ENCODE data around the gene AHRR. TPM values are rescaled to one million over a fixed set of nuclear protein-coding genes. Genes with fewer than 3 reads are reported as not detected.

Gene AHRR
- total RNA-seq, 2 experiments from 2014 or later = 20.1 to 20.7 TPM

- ChIA-PET CTCF (no interaction called here), POLR2A (interaction anchor here (0.7 kb wide), 1 partner anchor 73 kb away, joined by 11 read pairs; no protein-coding TSS in a partner anchor)
Measured at GRCh38 chr5:441996-442334, 120.5 kb downstream of the AHRR start.

GRCh38 chr5:442335-443238 lies 121.1 kb downstream of the AHRR start, which contains the start of gene EXOC3:
Gene EXOC3, plus strand, starts transcription at chr5:443176. Its CDS starts 3,030 bp downstream, at chr5:446206.
- CTCF ChIA-PET = interaction anchor here (0.6 to 1.0 kb wide), 2 partner anchors 11 to 125 kb away, joined by 3 read pairs; no protein-coding TSS in a partner anchor
- POLR2A ChIA-PET = no interaction called here

- ChIA-PET POLR2A (interaction anchor here (0.7 kb wide), 1 partner anchor 161 kb away, joined by 4 read pairs; no protein-coding TSS in a partner anchor), CTCF (interaction anchor here (0.6 to 1.0 kb wide), 2 partner anchors 12 to 126 kb away, joined by 3 read pairs; no protein-coding TSS in a partner anchor)
Measured at GRCh38 chr5:443239-444151, 122.0 kb downstream of the AHRR start.

- POLR2A ChIA-PET = no interaction called here
Measured at GRCh38 chr5:444226-444625, 122.7 kb downstream of the AHRR start.

GRCh38 chr5:445591-445990 lies 124.1 kb downstream of the AHRR start:
- CTCF ChIA-PET = interaction anchor here (0.6 to 1.8 kb wide), 6 partner anchors 13 to 128 kb away, joined by 3 to 5 read pairs (median 3); no protein-coding TSS in a partner anchor

More at GRCh38 chr5:444226-444625, 122.7 kb downstream of the AHRR start:
- CTCF ChIA-PET = no interaction called here

GRCh38 chr5:446066-446882 lies 124.8 kb downstream of the AHRR start:
- CTCF ChIA-PET = interaction anchor here (0.6 to 2.5 kb wide), 13 partner anchors 10 to 172 kb away, joined by 3 to 11 read pairs (median 4); no protein-coding TSS in a partner anchor
- POLR2A ChIA-PET = interaction anchor here (0.7 to 1.2 kb wide), 3 partner anchors 10 to 27 kb away, joined by 3 to 4 read pairs (median 3); no protein-coding TSS in a partner anchor

More at GRCh38 chr5:445591-445990, 124.1 kb downstream of the AHRR start:
- POLR2A ChIA-PET = interaction anchor here (1.2 kb wide), 1 partner anchor 26 kb away, joined by 4 read pairs; no protein-coding TSS in a partner anchor

GRCh38 chr5:446883-447263 lies 125.4 kb downstream of the AHRR start:
- ChIA-PET CTCF (interaction anchor here (0.8 to 2.5 kb wide), 11 partner anchors 10 to 171 kb away, joined by 3 to 11 read pairs (median 5); no protein-coding TSS in a partner anchor), POLR2A (interaction anchor here (0.7 to 1.2 kb wide), 3 partner anchors 9 to 26 kb away, joined by 3 to 4 read pairs (median 3); no protein-coding TSS in a partner anchor)

GRCh38 chr5:447501-447900 lies 126.0 kb downstream of the AHRR start:
- POLR2A ChIA-PET = no interaction called here
- CTCF ChIA-PET = interaction anchor here (1.0 to 2.5 kb wide), 8 partner anchors 9 to 131 kb away, joined by 3 to 11 read pairs (median 6); no protein-coding TSS in a partner anchor

- CTCF ChIA-PET = interaction anchor here (1.6 to 2.5 kb wide), 2 partner anchors 20 to 131 kb away, joined by 5 to 11 read pairs; no protein-coding TSS in a partner anchor
- POLR2A ChIA-PET = interaction anchor here (0.9 kb wide), 1 partner anchor 23 kb away, joined by 3 read pairs; no protein-coding TSS in a partner anchor
Measured at GRCh38 chr5:448061-448765, 126.7 kb downstream of the AHRR start.

GRCh38 chr5:448766-449090 lies 127.2 kb downstream of the AHRR start:
- POLR2A ChIA-PET = interaction anchor here (0.9 kb wide), 1 partner anchor 23 kb away, joined by 3 read pairs; no protein-coding TSS in a partner anchor

GRCh38 chr5:449151-449550 lies 127.6 kb downstream of the AHRR start:
- CTCF ChIA-PET = no interaction called here

More at GRCh38 chr5:448766-449090, 127.2 kb downstream of the AHRR start:
- CTCF ChIA-PET = no interaction called here

GRCh38 chr5:451587-452458 lies 130.3 kb downstream of the AHRR start:
- POLR2A ChIA-PET = no interaction called here
- CTCF ChIA-PET = no interaction called here

More at GRCh38 chr5:449151-449550, 127.6 kb downstream of the AHRR start:
- POLR2A ChIA-PET = no interaction called here

GRCh38 chr5:452978-453710 lies 131.6 kb downstream of the AHRR start:
- CTCF ChIA-PET = no interaction called here

GRCh38 chr5:453725-454481 lies 132.4 kb downstream of the AHRR start:
- ChIA-PET CTCF (no interaction called here), POLR2A (no interaction called here)

More at GRCh38 chr5:452978-453710, 131.6 kb downstream of the AHRR start:
- POLR2A ChIA-PET = no interaction called here

GRCh38 chr5:454936-455335 lies 133.4 kb downstream of the AHRR start:
- CTCF ChIA-PET = interaction anchor here (0.7 kb wide), 1 partner anchor 193 kb away, joined by 3 read pairs; no protein-coding TSS in a partner anchor
- POLR2A ChIA-PET = no interaction called here
